Tibial nerve (tissue), 4 donors: ENCODE measurements around the gene TMEM207. TPM values are rescaled to one million over a fixed set of nuclear protein-coding genes. Genes with fewer than 3 reads are reported as not detected.

Experiments used
- DNase-seq, 2 donors: peaks; one replicate each; pipeline ENCODE4 v3.0.0-alpha.2; 2019; ENCODE audit warnings: low spot score in 2 of 2
- H3K27ac ChIP-seq, 4 donors: fragments of 200-600 bp; sonication (generic) in 3 of 4; one replicate each; pipeline ENCODE4 v1.5.1; 2017 to 2019; ENCODE audit warnings: mild to moderate bottlenecking in 1 of 4
- H3K27me3 ChIP-seq, 2 donors: fragments of 200-600 bp; sonication (generic) in 1 of 2; one replicate each; pipeline versions ENCODE4 v1.5.1 to v1.6.0; 2017 to 2019
- H3K36me3 ChIP-seq, 3 donors: fragments of 200-600 bp; sonication (generic); one replicate each; pipeline ENCODE4 v1.5.1; 2018 to 2019
- H3K4me1 ChIP-seq, 4 donors: fragments of 200-600 bp; sonication (generic) in 3 of 4; one replicate each; pipeline ENCODE4 v1.5.1; 2017 to 2019
- H3K4me3 ChIP-seq, 4 donors: fragments of 200-600 bp; sonication (generic) in 3 of 4; one replicate each; pipeline ENCODE4 v1.5.1; 2017 to 2019; ENCODE audit warnings: mild to moderate bottlenecking in 1 of 4, moderate library complexity in 1 of 4
- H3K9me3 ChIP-seq, 4 donors: fragments of 200-600 bp; sonication (generic) in 3 of 4; one replicate each; pipeline ENCODE4 v1.5.1; 2017 to 2019
- EP300 ChIP-seq, 2 donors: sonication (generic); formaldehyde crosslinking; IDR thresholded peaks; one replicate each; pipeline ENCODE4 v1.6.1; 2017; ENCODE audit warnings: antibody characterized with exemption in 2 of 2, mild to moderate bottlenecking in 1 of 2
- POLR2A ChIP-seq, 2 donors: fragments of 450-650 bp; IDR thresholded peaks; one replicate each; pipeline ENCODE4 v1.6.1; 2017; ENCODE audit warnings: antibody characterized with exemption in 2 of 2, mild to moderate bottlenecking in 2 of 2, moderate library complexity in 2 of 2
- WGBS, 2 donors: methylation state at CpG; one replicate each; pipeline ENCODE4 v1.1.5; 2018; 5-methylcytosine and 5-hydroxymethylcytosine counted together
- total RNA-seq, 4 donors: library from RNA; depleted of rRNA; stranded (reverse); fragments of >200 nt; gene quantifications; one replicate each; pipeline ENCODE4 v1.1.0, GENCODE V29; 2016
- TF ChIP-seq, protein P1 (sequence below), 5 experiments: fragments of 200-600 bp in 3 of 5; fragments of 450-650 bp in 2 of 5; sonication (generic) in 3 of 5; IDR thresholded peaks; one replicate each; pipeline ENCODE4 v1.5.1; 2016 to 2019; ENCODE audit warnings: antibody characterized with exemption in 5 of 5, mild to moderate bottlenecking in 3 of 5, moderate library complexity in 2 of 5

The TMEM207 gene
- total RNA-seq, 4 donors from 2014 or later = not detected

DNA sequence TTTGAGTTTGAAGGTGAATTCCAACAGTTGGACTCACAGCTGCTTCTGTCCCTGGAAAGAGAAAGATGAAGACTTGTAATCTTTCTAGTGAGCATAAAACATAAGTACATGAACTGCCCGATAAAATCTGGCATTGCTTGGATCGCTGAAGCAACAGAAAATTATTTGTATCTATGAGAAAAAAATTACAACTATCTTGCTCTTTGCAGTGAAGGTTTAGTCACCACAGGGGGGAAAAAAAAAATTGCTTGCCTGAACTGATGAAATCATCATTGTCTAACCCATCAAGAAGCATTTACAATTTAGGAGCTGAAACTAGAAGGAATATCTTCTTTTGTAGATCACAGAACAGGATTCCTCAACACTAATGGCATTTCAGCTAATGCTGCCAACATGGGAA lies 20.0 kb downstream of the TMEM207 start:
- TF ChIP-seq, protein P1, sequence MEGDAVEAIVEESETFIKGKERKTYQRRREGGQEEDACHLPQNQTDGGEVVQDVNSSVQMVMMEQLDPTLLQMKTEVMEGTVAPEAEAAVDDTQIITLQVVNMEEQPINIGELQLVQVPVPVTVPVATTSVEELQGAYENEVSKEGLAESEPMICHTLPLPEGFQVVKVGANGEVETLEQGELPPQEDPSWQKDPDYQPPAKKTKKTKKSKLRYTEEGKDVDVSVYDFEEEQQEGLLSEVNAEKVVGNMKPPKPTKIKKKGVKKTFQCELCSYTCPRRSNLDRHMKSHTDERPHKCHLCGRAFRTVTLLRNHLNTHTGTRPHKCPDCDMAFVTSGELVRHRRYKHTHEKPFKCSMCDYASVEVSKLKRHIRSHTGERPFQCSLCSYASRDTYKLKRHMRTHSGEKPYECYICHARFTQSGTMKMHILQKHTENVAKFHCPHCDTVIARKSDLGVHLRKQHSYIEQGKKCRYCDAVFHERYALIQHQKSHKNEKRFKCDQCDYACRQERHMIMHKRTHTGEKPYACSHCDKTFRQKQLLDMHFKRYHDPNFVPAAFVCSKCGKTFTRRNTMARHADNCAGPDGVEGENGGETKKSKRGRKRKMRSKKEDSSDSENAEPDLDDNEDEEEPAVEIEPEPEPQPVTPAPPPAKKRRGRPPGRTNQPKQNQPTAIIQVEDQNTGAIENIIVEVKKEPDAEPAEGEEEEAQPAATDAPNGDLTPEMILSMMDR (IDR thresholded peaks at IDR 0.05) = no peak
- TF ChIP-seq POLR2A (IDR thresholded peaks at IDR 0.05) (no peak), EP300 (IDR thresholded peaks at IDR 0.05) (no peak)
- Histone ChIP-seq H3K27me3 (no peaks in the 10 kb centered on the region), H3K4me3 (no peak overlapping the region), H3K27ac (no peak overlapping the region), H3K9me3 (no peaks in the 10 kb centered on the region), H3K4me1 (peaks cover 0 to 5% (median 0%) of the 10 kb centered on the region in 4 donors), H3K36me3 (no peaks in the 10 kb centered on the region)
- 68 to 80% methylated on average over 2 of the region's 2 CpGs for WGBS, 2 donors
- DNase-seq = no peak

DNA sequence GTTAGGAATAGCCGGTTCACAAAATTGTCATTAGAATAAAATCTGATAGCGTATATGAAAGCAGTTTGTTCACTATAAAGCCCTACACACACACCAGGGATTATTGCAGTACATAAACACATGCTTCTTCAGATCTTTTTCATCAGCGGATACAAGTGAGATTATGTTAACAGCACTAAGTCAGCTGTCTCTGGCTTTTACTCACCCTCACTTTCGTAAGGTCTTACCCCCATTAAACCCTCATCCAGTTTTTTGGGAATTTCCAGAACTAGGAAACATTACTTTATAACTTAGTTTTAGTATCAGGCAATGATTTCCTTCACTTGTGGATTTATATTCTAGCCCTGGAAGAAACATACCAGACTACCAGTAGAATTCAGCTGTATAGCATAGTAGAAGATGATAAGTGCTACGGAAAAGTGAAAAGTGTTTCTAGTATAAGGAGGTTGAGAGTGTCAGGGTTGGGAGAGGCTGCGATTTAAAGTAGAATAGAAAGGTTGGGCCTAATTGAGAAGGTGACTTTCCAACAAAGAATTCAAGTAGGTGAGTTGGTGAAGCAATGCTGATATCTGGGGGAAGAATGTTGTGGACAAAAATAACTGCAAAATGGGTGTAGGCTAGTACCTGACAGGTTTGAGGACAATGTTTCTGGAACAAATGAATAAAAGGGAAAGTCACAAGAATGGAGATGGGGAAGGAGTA lies 22.7 kb downstream of the TMEM207 start:
- H3K27ac ChIP-seq = no peak overlapping the region
- H3K27me3 ChIP-seq = no peaks in the 10 kb centered on the region
- H3K9me3 ChIP-seq = no peaks in the 10 kb centered on the region
- no peak overlapping the region for H3K4me3 ChIP-seq
- no peak for TF ChIP-seq POLR2A (IDR thresholded peaks at IDR 0.05)
- no peak for TF ChIP-seq EP300 (IDR thresholded peaks at IDR 0.05)
- 79 to 84% methylated on average over 6 of the region's 6 CpGs for WGBS, 2 donors
- H3K4me1 ChIP-seq = peaks cover 0 to 7% (median 0%) of the 10 kb centered on the region in 4 donors
- DNase-seq = no peak
- H3K36me3 ChIP-seq = no peaks in the 10 kb centered on the region

DNA sequence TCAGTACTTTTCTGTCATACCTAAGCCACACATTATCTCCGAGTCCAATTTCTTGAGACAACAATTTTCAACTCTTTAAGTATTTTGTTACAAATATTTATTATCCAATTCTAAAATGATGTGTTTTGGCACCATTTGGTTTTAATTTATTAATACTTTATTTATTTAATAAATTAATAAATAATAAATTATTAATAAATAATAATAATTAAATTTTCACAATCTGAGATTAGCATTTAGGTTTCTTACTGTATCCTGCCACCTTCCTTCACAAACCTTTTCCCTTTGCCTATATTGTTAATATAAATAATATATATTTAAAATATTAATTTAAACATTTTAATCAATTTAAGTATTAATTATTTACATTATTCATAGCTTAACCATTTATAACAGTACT lies 23.9 kb downstream of the TMEM207 start:
- 95 to 97% methylated on average over 1 of the region's 1 CpG for WGBS, 2 donors
- Histone ChIP-seq H3K4me3 (no peak overlapping the region), H3K36me3 (no peaks in the 10 kb centered on the region), H3K4me1 (peaks cover 0 to 7% (median 0%) of the 10 kb centered on the region in 4 donors), H3K9me3 (no peaks in the 10 kb centered on the region), H3K27ac (no peak overlapping the region), H3K27me3 (no peaks in the 10 kb centered on the region)
- TF ChIP-seq EP300 (IDR thresholded peaks at IDR 0.05) (no peak), POLR2A (IDR thresholded peaks at IDR 0.05) (no peak)
- TF ChIP-seq, protein P1 (IDR thresholded peaks at IDR 0.05) = no peak
- DNase-seq = no peak

DNA sequence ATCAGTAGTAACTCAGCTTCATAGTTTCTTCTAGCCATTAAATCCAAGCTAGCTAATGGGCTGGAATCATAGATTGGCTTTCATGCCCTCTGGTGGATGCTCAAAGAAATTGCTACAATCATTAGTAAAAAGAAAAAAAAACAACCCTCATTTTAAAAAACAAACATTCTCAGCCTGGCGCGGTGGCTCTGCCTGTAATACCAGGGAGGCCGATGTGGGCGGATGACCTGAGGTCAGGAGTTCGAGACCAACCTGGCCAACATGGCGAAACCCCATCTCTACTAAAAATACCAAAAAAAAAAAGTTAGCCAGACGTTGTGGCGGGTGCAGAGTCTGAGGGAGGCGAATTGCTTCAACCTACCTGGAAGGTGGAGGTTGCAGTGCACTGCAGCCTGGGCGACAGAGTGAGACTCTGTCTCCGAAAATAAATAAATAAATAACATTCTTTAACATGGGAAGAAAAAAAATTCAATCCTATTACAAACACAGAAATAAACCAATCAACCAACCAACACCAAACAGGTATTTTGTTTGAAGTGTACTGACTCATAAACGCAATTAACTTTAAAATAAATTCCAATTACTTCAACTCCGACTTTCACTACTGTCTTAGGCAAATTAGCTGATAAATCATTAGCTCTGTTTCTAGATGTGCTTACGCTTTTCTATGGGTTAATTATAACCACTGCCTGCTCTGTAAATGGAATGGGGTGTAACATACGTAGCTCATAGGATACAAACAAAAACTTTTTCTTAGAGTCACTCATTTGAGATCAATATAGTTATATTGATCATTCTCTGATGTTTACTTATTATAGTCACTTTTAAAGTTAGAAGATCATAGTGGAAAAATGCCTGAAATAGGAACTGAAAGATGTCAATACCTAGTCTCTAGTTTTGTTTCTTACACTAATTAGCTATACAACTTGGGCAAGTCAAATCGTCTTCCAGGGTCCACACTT lies 24.9 kb downstream of the TMEM207 start:
- Histone ChIP-seq H3K9me3 (no peaks in the 10 kb centered on the region), H3K36me3 (no peaks in the 10 kb centered on the region), H3K4me1 (peaks cover 0 to 7% (median 0%) of the 10 kb centered on the region in 4 donors), H3K27ac (no peak overlapping the region), H3K27me3 (no peaks in the 10 kb centered on the region), H3K4me3 (no peak overlapping the region)
- no peak for TF ChIP-seq POLR2A (IDR thresholded peaks at IDR 0.05)
- TF ChIP-seq, protein P1 (IDR thresholded peaks at IDR 0.05) = peak; percentile 52 to 72 (median 54)
- no peak for TF ChIP-seq EP300 (IDR thresholded peaks at IDR 0.05)
- DNase-seq = peak in 1 of 2 donors; percentile 23
- WGBS, 2 donors = 37 to 38% methylated on average over 16 of the region's 16 CpGs

DNA sequence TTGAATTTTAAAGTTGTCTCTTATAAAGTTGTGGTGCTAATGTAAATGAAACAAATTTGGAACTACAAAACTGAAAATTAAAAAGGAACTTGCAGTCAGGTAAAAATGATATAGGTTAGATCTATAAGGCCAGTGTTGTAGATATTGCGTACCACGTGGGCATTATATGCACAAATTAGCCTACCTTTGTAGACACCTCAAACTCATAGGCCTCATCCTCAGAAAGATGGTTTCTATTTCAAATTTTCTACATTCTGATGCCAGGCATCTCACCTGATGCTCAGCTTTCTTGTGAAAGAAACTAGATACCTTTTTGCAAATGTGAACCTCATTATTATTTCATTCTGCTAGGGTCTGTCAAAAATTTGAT lies 25.6 kb downstream of the TMEM207 start:
- H3K27ac ChIP-seq = no peak overlapping the region
- peaks cover 0 to 7% (median 0%) of the 10 kb centered on the region in 4 donors for H3K4me1 ChIP-seq
- H3K4me3 ChIP-seq = no peak overlapping the region
- H3K36me3 ChIP-seq = no peaks in the 10 kb centered on the region
- no peak for DNase-seq
- H3K9me3 ChIP-seq = no peaks in the 10 kb centered on the region
- no peaks in the 10 kb centered on the region for H3K27me3 ChIP-seq
- TF ChIP-seq POLR2A (IDR thresholded peaks at IDR 0.05) (no peak), EP300 (IDR thresholded peaks at IDR 0.05) (no peak)
- TF ChIP-seq, protein P1 (IDR thresholded peaks at IDR 0.05) = no peak
- 64 to 67% methylated on average over 2 of the region's 2 CpGs for WGBS, 2 donors
